ENCODE measurements around the gene CDC73. TPM values are rescaled to one million over a fixed set of nuclear protein-coding genes. Genes with fewer than 3 reads are reported as not detected.

The CDC73 gene
- total and polyA plus RNA-seq, 2 of the 13 experiments (the other 11 are each of a cell fraction or from before 2014, with no cell fraction given), result 20.2 to 26.3 TPM

GRCh38 chr1:193121616-193122593, at the start of gene CDC73 (continued):
- TF ChIP-seq, protein P1, sequence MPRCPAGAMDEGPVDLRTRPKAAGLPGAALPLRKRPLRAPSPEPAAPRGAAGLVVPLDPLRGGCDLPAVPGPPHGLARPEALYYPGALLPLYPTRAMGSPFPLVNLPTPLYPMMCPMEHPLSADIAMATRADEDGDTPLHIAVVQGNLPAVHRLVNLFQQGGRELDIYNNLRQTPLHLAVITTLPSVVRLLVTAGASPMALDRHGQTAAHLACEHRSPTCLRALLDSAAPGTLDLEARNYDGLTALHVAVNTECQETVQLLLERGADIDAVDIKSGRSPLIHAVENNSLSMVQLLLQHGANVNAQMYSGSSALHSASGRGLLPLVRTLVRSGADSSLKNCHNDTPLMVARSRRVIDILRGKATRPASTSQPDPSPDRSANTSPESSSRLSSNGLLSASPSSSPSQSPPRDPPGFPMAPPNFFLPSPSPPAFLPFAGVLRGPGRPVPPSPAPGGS (CRISPR knock-in tag; IDR thresholded peaks at IDR 0.05), result peak; percentile 52; the same call in 1 of the 2 replicates
- TF ChIP-seq ZNF709 (CRISPR knock-in tag; IDR thresholded peaks at IDR 0.05), result peak; percentile 98
- TF ChIP-seq CC2D1A (CRISPR knock-in tag; IDR thresholded peaks at IDR 0.05), result peak; percentile 59; the same call in 1 of the 2 replicates
- no peak for TF ChIP-seq HBP1 (CRISPR knock-in tag; IDR thresholded peaks at IDR 0.05; ENCODE audit: low read depth)
- TF ChIP-seq MXD4 (CRISPR knock-in tag; IDR thresholded peaks at IDR 0.05), result peak; percentile 70; the same call in 1 of the 2 replicates
- TF ChIP-seq ZNF142 (CRISPR knock-in tag; IDR thresholded peaks at IDR 0.05), result peak; percentile 72; the same call in 1 of the 2 replicates
- TF ChIP-seq ZBTB20 (CRISPR knock-in tag; IDR thresholded peaks at IDR 0.05; ENCODE audit: borderline replicate concordance, low read depth), result peak; percentile 87
- TF ChIP-seq, protein P2, sequence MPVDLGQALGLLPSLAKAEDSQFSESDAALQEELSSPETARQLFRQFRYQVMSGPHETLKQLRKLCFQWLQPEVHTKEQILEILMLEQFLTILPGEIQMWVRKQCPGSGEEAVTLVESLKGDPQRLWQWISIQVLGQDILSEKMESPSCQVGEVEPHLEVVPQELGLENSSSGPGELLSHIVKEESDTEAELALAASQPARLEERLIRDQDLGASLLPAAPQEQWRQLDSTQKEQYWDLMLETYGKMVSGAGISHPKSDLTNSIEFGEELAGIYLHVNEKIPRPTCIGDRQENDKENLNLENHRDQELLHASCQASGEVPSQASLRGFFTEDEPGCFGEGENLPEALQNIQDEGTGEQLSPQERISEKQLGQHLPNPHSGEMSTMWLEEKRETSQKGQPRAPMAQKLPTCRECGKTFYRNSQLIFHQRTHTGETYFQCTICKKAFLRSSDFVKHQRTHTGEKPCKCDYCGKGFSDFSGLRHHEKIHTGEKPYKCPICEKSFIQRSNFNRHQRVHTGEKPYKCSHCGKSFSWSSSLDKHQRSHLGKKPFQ (CRISPR knock-in tag; IDR thresholded peaks at IDR 0.05; ENCODE audit: insufficient replicate concordance), result peak; percentile 82
- 0 out of 2 replicates have a peak, but pooled peaks have one; percentile 43 for TF ChIP-seq ZNF850 (CRISPR knock-in tag; conservative IDR thresholded peaks at IDR 0.05)
- TF ChIP-seq ZBTB7A (CRISPR knock-in tag; IDR thresholded peaks at IDR 0.05), result no peak
- TF ChIP-seq ZNF772 (CRISPR knock-in tag; IDR thresholded peaks at IDR 0.05), result peak; percentile 99
- peak; percentile 86 for TF ChIP-seq ZNF639 (CRISPR knock-in tag; conservative IDR thresholded peaks at IDR 0.05)
- TF ChIP-seq, protein P3, sequence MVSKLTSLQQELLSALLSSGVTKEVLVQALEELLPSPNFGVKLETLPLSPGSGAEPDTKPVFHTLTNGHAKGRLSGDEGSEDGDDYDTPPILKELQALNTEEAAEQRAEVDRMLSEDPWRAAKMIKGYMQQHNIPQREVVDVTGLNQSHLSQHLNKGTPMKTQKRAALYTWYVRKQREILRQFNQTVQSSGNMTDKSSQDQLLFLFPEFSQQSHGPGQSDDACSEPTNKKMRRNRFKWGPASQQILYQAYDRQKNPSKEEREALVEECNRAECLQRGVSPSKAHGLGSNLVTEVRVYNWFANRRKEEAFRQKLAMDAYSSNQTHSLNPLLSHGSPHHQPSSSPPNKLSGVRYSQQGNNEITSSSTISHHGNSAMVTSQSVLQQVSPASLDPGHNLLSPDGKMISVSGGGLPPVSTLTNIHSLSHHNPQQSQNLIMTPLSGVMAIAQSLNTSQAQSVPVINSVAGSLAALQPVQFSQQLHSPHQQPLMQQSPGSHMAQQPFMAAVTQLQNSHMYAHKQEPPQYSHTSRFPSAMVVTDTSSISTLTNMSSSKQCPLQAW (CRISPR knock-in tag; IDR thresholded peaks at IDR 0.05), result peak; percentile 90

All from HepG2 (cell line).